Upper lobe of left lung (tissue), 4 donors: ENCODE measurements around the gene ATF7.

Experiments used
- POLR2A ChIP-seq, 4 donors: fragments of 450-650 bp; IDR thresholded peaks; one replicate each; pipeline ENCODE4 v1.5.1; 2016 to 2017; ENCODE audit warnings: antibody characterized with exemption in 4 of 4, mild to moderate bottlenecking in 2 of 4
- TF ChIP-seq, protein P1 (sequence below), 6 experiments: fragments of 450-650 bp in 4 of 6; fragments of 200-600 bp in 2 of 6; sonication (generic) in 2 of 6; IDR thresholded peaks; one replicate each; pipeline ENCODE4 v1.5.1; 2016 to 2019; ENCODE audit warnings: antibody characterized with exemption in 6 of 6

DNA sequence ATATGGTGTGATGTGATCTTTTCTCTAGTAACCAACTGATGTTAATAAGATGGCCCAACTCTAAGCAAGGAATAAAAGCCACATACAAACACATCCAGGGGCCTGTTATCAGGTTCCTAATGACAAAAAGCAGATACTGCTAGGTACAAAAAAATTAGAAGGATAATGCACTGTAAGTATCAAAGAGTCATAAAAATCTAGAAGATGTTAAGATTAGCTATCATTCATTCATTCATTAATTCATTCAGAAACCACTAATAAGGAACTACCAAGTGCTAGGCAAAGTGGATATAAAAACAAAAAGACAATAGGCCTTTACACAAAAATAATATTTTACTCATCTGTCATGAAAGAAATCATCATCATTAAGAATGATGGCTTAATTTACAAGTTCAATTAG lies 21.6 kb downstream of the ATF7 start:
- TF ChIP-seq, protein P1, sequence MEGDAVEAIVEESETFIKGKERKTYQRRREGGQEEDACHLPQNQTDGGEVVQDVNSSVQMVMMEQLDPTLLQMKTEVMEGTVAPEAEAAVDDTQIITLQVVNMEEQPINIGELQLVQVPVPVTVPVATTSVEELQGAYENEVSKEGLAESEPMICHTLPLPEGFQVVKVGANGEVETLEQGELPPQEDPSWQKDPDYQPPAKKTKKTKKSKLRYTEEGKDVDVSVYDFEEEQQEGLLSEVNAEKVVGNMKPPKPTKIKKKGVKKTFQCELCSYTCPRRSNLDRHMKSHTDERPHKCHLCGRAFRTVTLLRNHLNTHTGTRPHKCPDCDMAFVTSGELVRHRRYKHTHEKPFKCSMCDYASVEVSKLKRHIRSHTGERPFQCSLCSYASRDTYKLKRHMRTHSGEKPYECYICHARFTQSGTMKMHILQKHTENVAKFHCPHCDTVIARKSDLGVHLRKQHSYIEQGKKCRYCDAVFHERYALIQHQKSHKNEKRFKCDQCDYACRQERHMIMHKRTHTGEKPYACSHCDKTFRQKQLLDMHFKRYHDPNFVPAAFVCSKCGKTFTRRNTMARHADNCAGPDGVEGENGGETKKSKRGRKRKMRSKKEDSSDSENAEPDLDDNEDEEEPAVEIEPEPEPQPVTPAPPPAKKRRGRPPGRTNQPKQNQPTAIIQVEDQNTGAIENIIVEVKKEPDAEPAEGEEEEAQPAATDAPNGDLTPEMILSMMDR (IDR thresholded peaks at IDR 0.05): no peak
- TF ChIP-seq POLR2A (IDR thresholded peaks at IDR 0.05): no peak
